Choroid plexus epithelial cell (primary cell): ENCODE data around the gene DNPH1.

Source experiments
- DNase-seq: peaks from one replicate; pipeline ENCODE4 v3.0.0-alpha.2; 2010; ENCODE audit warnings: low read depth
- H3K4me3 ChIP-seq: 2 replicates; pipeline ENCODE4 v1.5.1; 2011; ENCODE audit warnings: low read depth, mild to moderate bottlenecking, control low read depth, low read length, moderate library complexity
- TF ChIP-seq, protein P1 (sequence below): conservative IDR thresholded peaks from 2 replicates; pipeline ENCODE4 v1.5.1; 2011; ENCODE audit warnings: low read depth, mild to moderate bottlenecking, control low read depth, inconsistent platforms, low read length, moderate library complexity

Gene DNPH1

GRCh38 chr6:43220439-43220951 lies 8.8 kb downstream of the DNPH1 start:
- no peak for DNase-seq
- TF ChIP-seq, protein P1, sequence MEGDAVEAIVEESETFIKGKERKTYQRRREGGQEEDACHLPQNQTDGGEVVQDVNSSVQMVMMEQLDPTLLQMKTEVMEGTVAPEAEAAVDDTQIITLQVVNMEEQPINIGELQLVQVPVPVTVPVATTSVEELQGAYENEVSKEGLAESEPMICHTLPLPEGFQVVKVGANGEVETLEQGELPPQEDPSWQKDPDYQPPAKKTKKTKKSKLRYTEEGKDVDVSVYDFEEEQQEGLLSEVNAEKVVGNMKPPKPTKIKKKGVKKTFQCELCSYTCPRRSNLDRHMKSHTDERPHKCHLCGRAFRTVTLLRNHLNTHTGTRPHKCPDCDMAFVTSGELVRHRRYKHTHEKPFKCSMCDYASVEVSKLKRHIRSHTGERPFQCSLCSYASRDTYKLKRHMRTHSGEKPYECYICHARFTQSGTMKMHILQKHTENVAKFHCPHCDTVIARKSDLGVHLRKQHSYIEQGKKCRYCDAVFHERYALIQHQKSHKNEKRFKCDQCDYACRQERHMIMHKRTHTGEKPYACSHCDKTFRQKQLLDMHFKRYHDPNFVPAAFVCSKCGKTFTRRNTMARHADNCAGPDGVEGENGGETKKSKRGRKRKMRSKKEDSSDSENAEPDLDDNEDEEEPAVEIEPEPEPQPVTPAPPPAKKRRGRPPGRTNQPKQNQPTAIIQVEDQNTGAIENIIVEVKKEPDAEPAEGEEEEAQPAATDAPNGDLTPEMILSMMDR, result no peak
- H3K4me3 ChIP-seq, result no peak overlapping the region

DNA sequence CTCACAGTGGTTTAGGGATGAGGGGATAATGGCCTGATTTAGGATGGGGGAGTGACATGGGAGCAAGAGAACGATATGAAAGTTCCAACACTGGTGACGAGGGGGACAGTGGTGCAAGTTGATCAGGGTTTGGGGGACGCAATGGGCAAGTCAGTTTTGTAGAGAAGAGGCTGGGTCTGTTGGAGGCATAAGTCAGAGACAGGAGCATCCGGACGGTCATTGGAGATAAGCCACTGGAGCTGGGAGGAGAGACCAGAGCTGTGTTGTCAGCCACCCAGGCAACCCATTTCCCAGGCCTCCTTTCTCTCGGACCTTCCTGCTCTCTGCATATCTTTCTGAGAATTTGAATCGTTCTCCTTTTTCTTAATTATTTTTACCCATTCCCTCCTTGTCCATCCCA lies 9.5 kb downstream of the DNPH1 start:
- H3K4me3 ChIP-seq, result no peak overlapping the region
- TF ChIP-seq, protein P1, result no peak
- no peak for DNase-seq

GRCh38 chr6:43219119-43219518 lies 10.2 kb downstream of the DNPH1 start:
- H3K4me3 ChIP-seq, result no peak overlapping the region
- TF ChIP-seq, protein P1, result no peak
- no peak for DNase-seq

DNA sequence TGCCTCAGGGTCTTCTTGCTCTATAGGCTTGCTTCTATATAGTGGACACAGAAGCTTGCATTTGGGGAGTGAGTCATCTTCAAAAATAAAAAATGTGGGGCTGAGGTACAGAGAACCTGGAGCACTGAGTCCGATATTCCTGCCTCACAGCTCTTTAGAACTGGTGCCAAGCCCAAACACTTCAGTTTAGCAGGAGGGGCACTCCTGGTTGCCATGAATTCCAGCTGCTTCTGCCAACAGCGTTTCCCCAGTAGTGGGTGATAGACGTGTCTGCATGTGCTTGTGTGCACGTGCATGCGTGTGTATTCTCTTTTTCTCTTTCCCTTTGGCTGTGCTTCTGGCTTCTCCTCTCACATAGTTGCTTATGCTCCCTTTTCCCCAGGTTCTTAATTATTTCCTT lies 11.9 kb downstream of the DNPH1 start:
- TF ChIP-seq, protein P1, result no peak
- H3K4me3 ChIP-seq, result no peak overlapping the region
- DNase-seq, result no peak

- no peak overlapping the region for H3K4me3 ChIP-seq
- TF ChIP-seq, protein P1, result no peak
- no peak for DNase-seq
Measured at GRCh38 chr6:43216200-43216599, 13.1 kb downstream of the DNPH1 start.

GRCh38 chr6:43215066-43215465 lies 14.2 kb downstream of the DNPH1 start:
- no peak for DNase-seq
- H3K4me3 ChIP-seq, result no peak overlapping the region
- TF ChIP-seq, protein P1, result no peak

- DNase-seq, result no peak
- TF ChIP-seq, protein P1, result no peak
- no peak overlapping the region for H3K4me3 ChIP-seq
Measured at GRCh38 chr6:43213431-43213830, 15.8 kb downstream of the DNPH1 start.
